Thyroid gland (tissue), 4 donors: ENCODE results near the gene FBXW4.

Experiments
- POLR2A ChIP-seq, 2 donors: fragments of 450-650 bp; IDR thresholded peaks; one replicate each; pipeline ENCODE4 v1.6.1; 2017; ENCODE audit warnings: antibody characterized with exemption in 2 of 2, mild to moderate bottlenecking in 2 of 2, moderate library complexity in 1 of 2
- TF ChIP-seq, protein P1 (sequence below), 6 experiments: fragments of 200-600 bp in 3 of 6; fragments of 450-650 bp in 3 of 6; sonication (generic) in 3 of 6; IDR thresholded peaks; one replicate each; pipeline ENCODE4 v1.5.1; 2016 to 2019; ENCODE audit warnings: antibody characterized with exemption in 6 of 6, mild to moderate bottlenecking in 2 of 6, inconsistent platforms in 1 of 6, moderate library complexity in 1 of 6

DNA sequence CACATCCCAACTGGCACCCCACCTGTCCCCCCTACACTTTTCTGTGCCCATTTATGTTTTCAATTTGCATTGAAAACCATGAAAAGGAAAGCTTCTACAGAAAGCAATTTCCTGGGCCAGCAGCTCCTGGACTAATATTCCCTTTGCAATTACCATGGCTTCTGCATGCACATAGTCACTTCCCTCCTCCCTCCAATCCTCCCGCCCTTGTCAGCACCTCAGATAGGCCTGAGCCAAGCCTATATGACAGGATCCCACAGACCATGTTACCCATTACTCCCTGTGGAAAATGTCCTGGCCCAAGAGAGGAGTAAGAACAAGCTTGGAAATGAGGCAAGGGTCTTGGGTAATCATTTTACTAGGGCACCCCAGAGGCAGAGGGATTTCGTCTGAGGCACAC lies 38.1 kb downstream of the FBXW4 start:
- TF ChIP-seq, protein P1, sequence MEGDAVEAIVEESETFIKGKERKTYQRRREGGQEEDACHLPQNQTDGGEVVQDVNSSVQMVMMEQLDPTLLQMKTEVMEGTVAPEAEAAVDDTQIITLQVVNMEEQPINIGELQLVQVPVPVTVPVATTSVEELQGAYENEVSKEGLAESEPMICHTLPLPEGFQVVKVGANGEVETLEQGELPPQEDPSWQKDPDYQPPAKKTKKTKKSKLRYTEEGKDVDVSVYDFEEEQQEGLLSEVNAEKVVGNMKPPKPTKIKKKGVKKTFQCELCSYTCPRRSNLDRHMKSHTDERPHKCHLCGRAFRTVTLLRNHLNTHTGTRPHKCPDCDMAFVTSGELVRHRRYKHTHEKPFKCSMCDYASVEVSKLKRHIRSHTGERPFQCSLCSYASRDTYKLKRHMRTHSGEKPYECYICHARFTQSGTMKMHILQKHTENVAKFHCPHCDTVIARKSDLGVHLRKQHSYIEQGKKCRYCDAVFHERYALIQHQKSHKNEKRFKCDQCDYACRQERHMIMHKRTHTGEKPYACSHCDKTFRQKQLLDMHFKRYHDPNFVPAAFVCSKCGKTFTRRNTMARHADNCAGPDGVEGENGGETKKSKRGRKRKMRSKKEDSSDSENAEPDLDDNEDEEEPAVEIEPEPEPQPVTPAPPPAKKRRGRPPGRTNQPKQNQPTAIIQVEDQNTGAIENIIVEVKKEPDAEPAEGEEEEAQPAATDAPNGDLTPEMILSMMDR (IDR thresholded peaks at IDR 0.05) = no peak
- no peak for TF ChIP-seq POLR2A (IDR thresholded peaks at IDR 0.05)
